NCI-H2081 treated with DMSO at 0.1 percent for 48 hours (cell line): ENCODE data around the gene PIGC.
"Not testable (repeated sequence)": the region's sequence is repeated elsewhere in the genome, so short reads cannot be mapped to it uniquely, and the experiment has no call there.

Experiments
- DNase-seq: peaks from one replicate; lab custom pipeline; 2025; lab: John Stamatoyannopoulos, UW

The PIGC gene

DNA sequence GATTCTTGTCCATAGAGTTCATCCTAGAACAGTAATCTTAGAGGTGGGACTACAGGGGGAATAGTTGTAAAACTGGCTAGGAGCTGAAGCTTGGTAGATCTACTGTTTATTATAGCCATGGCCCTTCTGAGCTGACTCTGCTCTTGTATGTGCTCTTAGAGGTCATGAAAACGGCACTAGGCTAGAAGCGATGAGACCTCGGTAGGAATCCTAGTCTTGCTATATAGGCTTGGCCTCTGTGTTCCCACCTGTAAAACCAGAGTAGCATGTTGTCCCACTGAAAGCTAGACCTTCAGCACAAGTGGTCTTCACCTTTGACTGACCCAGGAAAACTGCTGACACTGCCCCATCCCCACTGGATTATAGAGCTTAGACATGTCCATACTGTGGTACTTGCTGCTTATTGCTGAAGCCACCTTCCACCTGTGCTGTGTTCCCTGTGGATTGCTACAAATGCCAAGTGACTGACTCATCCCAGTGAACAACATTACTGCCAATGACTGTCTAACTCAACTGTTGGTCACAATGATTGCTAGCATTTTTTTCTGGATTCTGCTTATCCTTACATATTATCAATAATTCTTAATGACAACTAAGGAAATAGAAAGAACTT lies 23.0 kb upstream of the PIGC start:
- DNase-seq = no peak

GRCh38 chr1:172465617-172466016 lies 21.7 kb upstream of the PIGC start:
- no peak for DNase-seq

GRCh38 chr1:172460887-172461315 lies 17.0 kb upstream of the PIGC start:
- DNase-seq = no peak

- DNase-seq = no peak
These were observed 16.3 kb upstream of the PIGC start for GRCh38 chr1:172460177-172460576.

DNA sequence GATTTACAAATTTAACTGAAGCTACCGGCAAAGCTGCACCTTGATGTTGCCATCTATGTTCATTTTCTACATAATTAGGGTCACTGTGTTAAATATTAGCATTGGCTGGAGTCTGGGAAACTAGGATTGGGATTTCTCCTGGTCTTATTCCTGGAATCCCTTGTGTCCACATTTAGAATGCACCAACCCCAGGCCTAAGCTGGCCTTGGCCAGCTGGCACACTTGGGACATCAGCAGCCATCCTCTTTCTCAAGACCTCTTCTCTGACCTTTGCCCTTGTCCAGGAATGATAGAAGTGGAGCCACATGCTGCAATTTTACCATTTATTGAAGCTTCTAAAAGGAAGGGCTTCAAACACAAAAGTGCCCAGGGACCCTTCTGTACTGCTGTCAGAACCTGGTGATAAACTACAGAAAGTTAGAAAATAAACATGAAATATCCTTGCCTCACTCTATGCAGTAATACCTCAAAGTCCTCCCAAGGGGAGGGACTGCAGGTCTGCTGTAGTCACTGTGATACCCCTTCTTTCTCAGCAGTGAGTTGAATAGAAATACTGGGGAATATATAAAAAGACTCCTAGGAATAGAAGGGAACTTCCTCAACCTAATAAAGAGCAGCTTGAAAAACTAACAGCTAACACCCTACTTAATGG lies 13.7 kb upstream of the PIGC start:
- no peak for DNase-seq

- no peak for DNase-seq
These were observed 12.5 kb upstream of the PIGC start for GRCh38 chr1:172456344-172456769.

- no peak for DNase-seq
These were observed 11.6 kb upstream of the PIGC start for GRCh38 chr1:172455451-172455850.

DNA sequence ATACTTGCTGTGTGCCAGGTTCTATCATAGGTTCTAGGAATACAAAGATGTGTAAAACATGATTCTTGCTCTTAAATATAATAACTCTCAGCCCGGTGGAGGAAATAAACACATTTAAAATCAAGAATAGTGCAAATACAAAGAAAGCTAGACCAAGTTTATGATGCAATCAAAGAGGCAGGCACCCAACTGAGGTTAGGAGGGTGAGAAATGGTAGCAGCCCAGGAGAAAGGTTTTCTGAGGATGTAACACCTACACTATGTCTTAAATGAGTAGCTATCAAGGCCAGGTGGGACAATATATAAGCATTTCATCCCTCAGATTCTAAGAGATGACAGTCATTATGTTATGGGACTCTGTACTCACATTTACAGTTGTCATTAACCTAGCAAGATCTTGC lies 9.7 kb upstream of the PIGC start:
- DNase-seq = no peak

- DNase-seq = no peak
These were observed 9.3 kb upstream of the PIGC start for GRCh38 chr1:172453153-172453545.

DNA sequence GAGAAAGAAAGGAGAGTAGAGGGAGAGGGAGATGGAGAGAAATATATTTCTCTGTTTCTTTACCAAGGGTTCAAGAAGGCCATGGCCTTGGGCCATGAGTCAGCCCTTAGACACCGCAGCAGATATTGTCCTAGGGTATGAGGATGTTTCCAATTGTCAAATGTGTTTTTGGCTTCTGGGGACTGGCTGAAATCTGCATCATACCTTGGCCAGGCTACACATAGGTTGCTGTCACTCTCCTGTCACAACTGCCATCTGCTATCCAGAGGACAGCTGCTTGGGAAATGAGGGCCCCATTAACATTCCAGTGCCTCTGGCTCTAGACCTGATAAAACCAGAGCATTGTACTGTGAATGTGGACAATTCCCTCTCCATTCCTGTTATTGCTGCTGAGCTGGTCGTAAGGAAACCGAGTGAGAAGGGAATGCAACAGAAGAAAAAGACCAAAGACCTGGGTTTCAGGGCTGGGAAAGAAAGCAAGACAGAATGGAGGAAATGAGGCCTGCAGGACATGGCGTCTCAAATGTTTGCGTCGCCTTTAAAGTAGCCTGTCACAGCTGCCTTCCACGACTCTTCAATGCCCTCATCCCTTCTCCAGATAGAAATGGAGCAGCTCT lies 8.8 kb upstream of the PIGC start:
- DNase-seq = no peak

DNA sequence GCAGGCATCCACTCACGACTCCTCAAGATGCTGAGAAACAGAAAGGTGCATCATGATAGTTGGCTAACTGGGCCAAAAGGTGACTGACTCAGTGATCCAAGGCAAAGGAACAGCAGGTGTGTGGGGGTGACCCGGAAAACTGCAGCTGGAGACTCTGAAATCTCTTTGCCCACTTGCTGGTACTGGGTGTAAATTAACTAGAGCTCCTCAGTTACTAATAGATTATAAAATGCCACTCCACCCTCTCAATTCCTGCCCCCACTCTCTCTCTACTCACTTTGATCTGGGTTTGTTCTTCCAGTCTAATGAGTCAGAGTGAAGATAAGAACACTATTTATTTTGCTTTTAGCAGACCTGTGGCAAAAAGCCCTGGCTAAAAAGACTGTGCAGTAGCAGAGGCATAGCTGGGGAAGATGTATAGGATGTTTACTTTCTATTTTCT lies 7.2 kb upstream of the PIGC start:
- DNase-seq = no peak

- DNase-seq = no peak
These were observed 6.6 kb upstream of the PIGC start for GRCh38 chr1:172450524-172450885.

DNA sequence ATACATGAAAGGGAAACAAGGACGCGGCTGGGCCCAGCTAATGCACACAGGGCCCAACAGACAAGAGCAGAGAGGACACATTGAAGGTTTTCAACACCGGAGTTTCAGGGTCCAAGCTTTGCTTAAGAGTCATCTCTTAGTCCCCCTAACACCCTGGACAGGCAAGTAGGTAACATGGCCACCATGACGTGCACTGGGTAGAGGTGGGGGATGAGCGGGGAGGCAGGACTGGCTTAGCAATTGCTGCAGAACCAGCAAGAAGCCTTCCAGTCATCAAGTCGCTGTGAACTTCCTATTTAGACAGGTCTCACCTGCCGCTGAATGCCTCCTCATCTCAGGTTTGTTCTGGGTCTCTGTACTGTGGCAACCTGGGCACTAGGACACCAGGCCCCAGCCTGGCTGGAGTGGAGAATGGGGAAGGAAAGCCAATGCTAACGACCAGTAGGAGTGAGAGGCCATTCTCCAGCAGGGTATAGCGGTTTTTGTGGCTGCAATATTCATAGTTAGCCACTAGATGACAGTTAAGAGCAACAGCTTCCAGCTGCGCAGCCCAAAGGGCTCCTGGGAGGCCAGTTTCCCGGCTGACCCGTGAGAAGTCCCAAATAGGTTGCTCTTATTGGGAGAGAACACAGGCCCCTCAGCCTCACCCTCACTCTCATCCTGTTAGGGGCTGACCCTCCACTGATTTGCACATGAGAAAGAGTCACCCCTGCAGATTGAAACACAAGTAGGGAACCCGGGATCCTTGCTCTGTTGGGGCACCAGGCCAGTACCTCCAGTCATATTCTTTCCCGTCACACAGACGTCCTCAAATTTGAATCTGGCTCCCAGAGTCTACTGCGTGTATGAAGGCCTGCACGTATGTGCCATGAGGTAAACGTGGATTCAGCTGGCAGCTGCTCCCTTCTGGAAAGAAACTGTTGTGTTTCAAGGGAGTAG lies 6.0 kb upstream of the PIGC start:
- DNase-seq = no peak

GRCh38 chr1:172448995-172449584 lies 5.2 kb upstream of the PIGC start:
- no peak for DNase-seq

DNA sequence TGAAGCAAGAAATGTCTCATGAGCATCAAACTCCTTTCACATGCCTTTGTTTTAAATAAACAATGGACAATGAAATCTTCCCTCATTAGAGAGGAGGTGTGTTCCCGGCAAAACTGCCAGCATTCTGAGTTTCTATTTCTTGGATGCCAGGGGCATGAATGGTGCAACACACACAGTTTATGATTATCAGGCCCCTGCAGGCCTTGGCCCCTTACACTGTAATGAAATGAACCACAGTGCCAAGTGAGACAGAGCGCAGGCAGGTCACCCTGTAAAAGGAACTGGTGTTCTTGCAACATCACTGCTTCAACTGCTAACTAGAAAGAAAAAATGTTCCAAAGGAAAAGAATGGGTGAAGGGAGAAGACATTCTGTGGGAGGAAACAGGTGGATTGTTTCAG lies 3.8 kb upstream of the PIGC start:
- DNase-seq = no peak

- DNase-seq = no peak
These were observed 2.7 kb upstream of the PIGC start for GRCh38 chr1:172446547-172446946.

DNA sequence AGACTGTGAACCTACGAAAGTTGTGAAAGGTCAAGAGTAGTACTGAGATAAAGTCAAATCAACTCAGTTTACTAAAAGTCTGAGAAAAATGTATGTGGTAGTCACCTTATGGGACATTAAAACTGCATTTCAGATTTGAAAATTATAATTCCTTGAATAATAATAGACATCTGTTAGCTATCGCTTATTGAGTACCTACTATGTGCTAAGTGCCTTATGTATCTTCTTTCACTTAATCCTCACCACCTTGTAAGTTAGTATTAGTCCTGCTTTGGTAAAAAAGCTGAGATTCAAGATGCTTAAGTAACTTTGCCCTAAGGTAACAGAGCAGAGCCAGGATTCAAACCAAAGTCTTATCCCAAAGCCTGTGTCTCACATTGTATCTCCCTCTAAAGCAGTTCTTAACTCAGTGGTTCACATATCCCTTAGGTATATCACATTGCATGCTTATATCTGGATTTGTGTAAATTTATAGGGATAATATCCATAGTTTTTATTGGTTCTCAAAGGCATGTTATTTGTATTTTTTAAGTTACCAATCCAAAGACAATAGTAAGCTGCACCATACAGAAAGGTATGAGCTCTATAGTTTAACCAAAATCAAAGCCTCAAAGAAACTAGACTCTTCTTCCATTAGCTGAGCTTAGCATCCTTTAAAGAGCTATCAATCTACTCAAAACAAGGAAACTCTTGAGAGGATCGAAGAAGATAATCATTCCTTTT lies 865 bp downstream of the PIGC start:
- DNase-seq = no peak

GRCh38 chr1:172442404-172442803 lies 1.5 kb downstream of the PIGC start:
- DNase-seq = no peak

DNA sequence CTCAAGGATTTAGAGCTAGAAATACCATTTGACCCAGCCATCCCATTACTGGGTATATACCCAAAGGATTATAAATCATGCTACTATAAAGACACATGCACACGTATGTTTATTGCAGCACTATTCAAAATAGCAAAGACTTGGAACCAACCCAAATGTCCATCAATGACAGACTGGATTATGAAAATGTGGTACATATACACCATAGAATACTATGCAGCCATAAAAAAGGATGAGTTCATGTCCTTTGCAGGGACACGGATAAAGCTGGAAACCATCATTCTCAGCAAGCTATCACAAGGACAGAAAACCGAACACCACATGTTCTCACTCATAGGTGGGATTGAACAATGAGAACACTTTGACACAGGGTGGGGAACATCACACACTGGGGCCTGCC lies 6.7 kb downstream of the PIGC start:
- not testable (repeated sequence) for DNase-seq

GRCh38 chr1:172431721-172432192 lies 12.1 kb downstream of the PIGC start:
- DNase-seq = no peak

DNA sequence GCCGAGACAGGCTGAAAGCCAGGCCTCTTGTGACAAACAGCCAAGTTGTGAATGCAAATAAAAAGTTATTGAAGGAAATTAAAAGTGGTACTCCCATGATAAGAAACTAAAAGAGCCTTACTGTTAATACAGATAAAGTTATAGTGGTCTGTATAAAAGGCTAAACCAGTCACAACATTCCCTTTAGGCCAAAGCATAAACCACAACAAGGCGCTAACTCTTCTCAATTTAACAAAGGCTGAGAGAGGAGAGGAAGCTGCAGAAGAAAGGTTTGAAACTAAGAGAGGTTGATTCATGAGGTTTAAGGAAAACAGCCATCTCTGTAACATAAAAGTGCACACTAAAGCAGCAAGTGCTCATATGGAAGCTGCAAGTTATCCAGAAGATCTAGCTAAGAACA lies 12.7 kb downstream of the PIGC start:
- no peak for DNase-seq
